Measurements from ENCODE around the gene CAMSAP3.

Gene CAMSAP3

GRCh38 chr19:7595466-7596133 lies at the start of gene CAMSAP3:
CAMSAP3 (plus strand) TSS chr19:7595863; CDS start chr19:7596003, 140 bp downstream.
- no peak within 1 kb of the TSS for H3K27ac ChIP-seq (ENCODE audit: low read length)
- no peaks in the 10 kb centered on the region for H3K36me3 ChIP-seq (ENCODE audit: insufficient read depth, low read length)
- TF ChIP-seq, protein P1, sequence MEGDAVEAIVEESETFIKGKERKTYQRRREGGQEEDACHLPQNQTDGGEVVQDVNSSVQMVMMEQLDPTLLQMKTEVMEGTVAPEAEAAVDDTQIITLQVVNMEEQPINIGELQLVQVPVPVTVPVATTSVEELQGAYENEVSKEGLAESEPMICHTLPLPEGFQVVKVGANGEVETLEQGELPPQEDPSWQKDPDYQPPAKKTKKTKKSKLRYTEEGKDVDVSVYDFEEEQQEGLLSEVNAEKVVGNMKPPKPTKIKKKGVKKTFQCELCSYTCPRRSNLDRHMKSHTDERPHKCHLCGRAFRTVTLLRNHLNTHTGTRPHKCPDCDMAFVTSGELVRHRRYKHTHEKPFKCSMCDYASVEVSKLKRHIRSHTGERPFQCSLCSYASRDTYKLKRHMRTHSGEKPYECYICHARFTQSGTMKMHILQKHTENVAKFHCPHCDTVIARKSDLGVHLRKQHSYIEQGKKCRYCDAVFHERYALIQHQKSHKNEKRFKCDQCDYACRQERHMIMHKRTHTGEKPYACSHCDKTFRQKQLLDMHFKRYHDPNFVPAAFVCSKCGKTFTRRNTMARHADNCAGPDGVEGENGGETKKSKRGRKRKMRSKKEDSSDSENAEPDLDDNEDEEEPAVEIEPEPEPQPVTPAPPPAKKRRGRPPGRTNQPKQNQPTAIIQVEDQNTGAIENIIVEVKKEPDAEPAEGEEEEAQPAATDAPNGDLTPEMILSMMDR (IDR thresholded peaks at IDR 0.05; ENCODE audit: borderline replicate concordance, extremely low read depth, low read length, poor library complexity, severe bottlenecking): no peak
- TF ChIP-seq EZH2 (IDR thresholded peaks at IDR 0.05; ENCODE audit: borderline replicate concordance, low read depth, low read length, severe bottlenecking): no peak
- no peaks in the 10 kb centered on the region for H3K9me3 ChIP-seq (ENCODE audit: insufficient read depth, low read length, severe bottlenecking)
- DNase-seq (no peak), ATAC-seq (ENCODE audit: insufficient read depth, low read depth) (no peak)
- peaks cover 3% of the 10 kb centered on the region; the same call in 1 of the 2 replicates for H4K20me1 ChIP-seq (ENCODE audit: insufficient read depth, low read length)
- H3K27me3 ChIP-seq (ENCODE audit: insufficient read depth, low read length, poor library complexity): no peaks in the 10 kb centered on the region
- H3K9ac ChIP-seq (ENCODE audit: low read depth, low read length): no peak within 1 kb of the TSS
- H2AFZ ChIP-seq (ENCODE audit: low read depth, low read length): no peak within 1 kb of the TSS
- H3K4me1 ChIP-seq (ENCODE audit: insufficient read depth, low read length): no peaks in the 10 kb centered on the region
- no peak within 1 kb of the TSS for H3K4me3 ChIP-seq (ENCODE audit: low read depth in 1 of 2, low read length in 2 of 2)
- no peak within 1 kb of the TSS for H3K4me2 ChIP-seq (ENCODE audit: insufficient read depth, low read length)
- H3K79me2 ChIP-seq (ENCODE audit: insufficient read depth, low read length): no peaks in the 10 kb centered on the region

- no peak overlapping the region for H3K4me3 ChIP-seq (ENCODE audit: low read depth in 1 of 2, low read length in 2 of 2)
- H3K4me1 ChIP-seq (ENCODE audit: insufficient read depth, low read length): no peaks in the 10 kb centered on the region
- no peaks in the 10 kb centered on the region for H3K79me2 ChIP-seq (ENCODE audit: insufficient read depth, low read length)
- H3K27ac ChIP-seq (ENCODE audit: low read length): no peak overlapping the region
- H3K9ac ChIP-seq (ENCODE audit: low read depth, low read length): no peak overlapping the region
- no peak overlapping the region for H3K4me2 ChIP-seq (ENCODE audit: insufficient read depth, low read length)
- H3K36me3 ChIP-seq (ENCODE audit: insufficient read depth, low read length): peaks cover 33% of the 10 kb centered on the region
- ATAC-seq (ENCODE audit: insufficient read depth, low read depth) (no peak), DNase-seq (no peak)
- H3K9me3 ChIP-seq (ENCODE audit: insufficient read depth, low read length, severe bottlenecking): no peaks in the 10 kb centered on the region
- H3K27me3 ChIP-seq (ENCODE audit: insufficient read depth, low read length, poor library complexity): no peaks in the 10 kb centered on the region
- TF ChIP-seq, protein P1 (IDR thresholded peaks at IDR 0.05; ENCODE audit: borderline replicate concordance, extremely low read depth, low read length, poor library complexity, severe bottlenecking): no peak
- no peak for TF ChIP-seq EZH2 (IDR thresholded peaks at IDR 0.05; ENCODE audit: borderline replicate concordance, low read depth, low read length, severe bottlenecking)
- no peak overlapping the region for H2AFZ ChIP-seq (ENCODE audit: low read depth, low read length)
- H4K20me1 ChIP-seq (ENCODE audit: insufficient read depth, low read length): no peaks in the 10 kb centered on the region; the same call in 1 of the 2 replicates
Observed at GRCh38 chr19:7545904-7546303, 49.8 kb upstream of the CAMSAP3 start.

- H4K20me1 ChIP-seq (ENCODE audit: insufficient read depth, low read length): no peaks in the 10 kb centered on the region; the same call in 1 of the 2 replicates
- no peak overlapping the region for H3K9ac ChIP-seq (ENCODE audit: low read depth, low read length)
- no peaks in the 10 kb centered on the region for H3K27me3 ChIP-seq (ENCODE audit: insufficient read depth, low read length, poor library complexity)
- ATAC-seq (ENCODE audit: insufficient read depth, low read depth): no peak
- H3K36me3 ChIP-seq (ENCODE audit: insufficient read depth, low read length): peaks cover 28% of the 10 kb centered on the region
- no peak overlapping the region for H3K27ac ChIP-seq (ENCODE audit: low read length)
- H3K4me1 ChIP-seq (ENCODE audit: insufficient read depth, low read length): no peaks in the 10 kb centered on the region
- no peaks in the 10 kb centered on the region for H3K9me3 ChIP-seq (ENCODE audit: insufficient read depth, low read length, severe bottlenecking)
- no peak for TF ChIP-seq EZH2 (IDR thresholded peaks at IDR 0.05; ENCODE audit: borderline replicate concordance, low read depth, low read length, severe bottlenecking)
- TF ChIP-seq, protein P1 (IDR thresholded peaks at IDR 0.05; ENCODE audit: borderline replicate concordance, extremely low read depth, low read length, poor library complexity, severe bottlenecking): no peak
- no peaks in the 10 kb centered on the region for H3K79me2 ChIP-seq (ENCODE audit: insufficient read depth, low read length)
- no peak overlapping the region for H3K4me3 ChIP-seq (ENCODE audit: low read depth in 1 of 2, low read length in 2 of 2)
- no peak for DNase-seq
- H3K4me2 ChIP-seq (ENCODE audit: insufficient read depth, low read length): no peak overlapping the region
- H2AFZ ChIP-seq (ENCODE audit: low read depth, low read length): no peak overlapping the region
Observed at GRCh38 chr19:7547159-7547558, 48.5 kb upstream of the CAMSAP3 start.

Measured in DND-41 (cell line).